ENCODE results near the gene SYTL1.

SYTL1 gene

DNA sequence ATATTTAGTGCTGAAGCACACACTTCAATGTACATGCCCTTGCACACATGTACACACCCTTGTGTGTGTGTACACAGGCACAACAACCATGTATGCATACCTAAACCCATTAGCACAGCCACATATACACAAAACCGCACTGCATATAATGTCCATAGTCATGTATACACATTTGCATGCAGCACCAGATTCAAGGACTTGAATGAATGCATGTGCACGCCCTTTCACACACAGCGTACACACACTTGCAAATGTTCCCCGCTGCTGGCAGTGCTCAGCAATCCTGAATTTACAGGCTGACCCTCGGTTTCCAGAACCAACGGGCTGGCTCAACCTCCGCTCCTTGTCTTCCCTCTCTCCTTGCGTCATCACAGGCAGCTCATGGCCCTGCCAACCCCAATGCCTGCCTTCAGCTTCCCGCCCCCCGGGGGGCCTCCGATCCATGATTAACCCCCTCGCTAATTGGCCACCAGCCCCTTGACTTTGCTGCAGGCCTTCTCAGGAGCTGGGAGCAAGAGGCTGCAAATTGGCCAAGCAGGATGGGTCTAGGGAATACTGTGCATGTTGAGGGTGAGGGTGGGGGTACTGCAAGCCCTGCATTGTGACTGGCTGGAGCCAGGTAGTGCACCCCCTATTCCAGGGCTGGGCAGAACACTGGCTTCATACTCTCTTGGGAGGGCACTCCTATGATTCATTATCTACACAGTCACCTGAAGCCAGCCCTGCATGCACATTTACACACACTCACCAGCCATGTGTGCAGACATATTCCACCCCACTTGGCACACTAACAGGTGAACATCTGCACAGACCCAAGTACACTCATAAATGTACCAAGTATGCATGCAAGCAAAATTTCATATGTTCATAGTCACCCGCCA is 58.5 kb downstream of the SYTL1 start:
- no peak for DNase-seq (ENCODE audit: low read depth in 4 of 4, low spot score in 1 of 4)

DNA sequence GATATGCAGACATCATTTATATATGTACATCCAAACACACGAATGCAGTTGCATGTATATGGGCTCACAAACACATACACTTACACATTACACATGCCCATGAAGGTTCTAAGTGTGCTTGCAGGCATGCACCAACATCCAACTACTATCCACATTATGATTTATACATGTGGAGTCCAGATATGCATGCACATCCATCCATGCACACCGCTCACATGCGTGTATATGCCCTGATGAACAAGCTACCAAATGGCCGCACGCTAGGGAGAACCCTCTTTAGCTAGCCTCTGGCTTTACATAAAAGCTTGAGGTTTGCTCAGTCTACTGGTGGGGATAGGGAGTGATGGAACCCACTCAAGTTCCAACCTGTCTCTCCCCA is 59.1 kb downstream of the SYTL1 start:
- DNase-seq (ENCODE audit: low read depth in 4 of 4, low spot score in 1 of 4), result no peak

DNA sequence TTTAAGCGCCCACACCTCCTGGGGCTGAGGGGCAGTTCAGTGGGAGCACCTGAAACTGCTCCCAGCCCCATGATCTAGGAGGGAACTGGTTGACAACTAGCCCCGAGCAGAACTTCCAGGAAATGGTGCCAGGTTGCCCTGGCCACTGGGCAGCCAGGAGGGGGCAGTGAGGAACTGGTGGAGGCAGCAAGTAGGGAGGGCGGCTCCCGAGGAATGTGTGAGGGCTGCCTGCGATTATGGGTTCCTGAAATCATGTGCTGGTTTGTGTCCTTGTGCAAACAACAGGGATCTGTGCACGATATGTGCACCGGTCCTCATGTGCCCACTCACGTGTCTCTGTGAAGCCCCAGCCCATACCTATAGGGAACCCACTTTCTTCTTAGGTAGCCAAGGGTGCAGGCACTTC is 60.5 kb downstream of the SYTL1 start:
- no peak for DNase-seq (ENCODE audit: low read depth in 4 of 4, low spot score in 1 of 4)

DNA sequence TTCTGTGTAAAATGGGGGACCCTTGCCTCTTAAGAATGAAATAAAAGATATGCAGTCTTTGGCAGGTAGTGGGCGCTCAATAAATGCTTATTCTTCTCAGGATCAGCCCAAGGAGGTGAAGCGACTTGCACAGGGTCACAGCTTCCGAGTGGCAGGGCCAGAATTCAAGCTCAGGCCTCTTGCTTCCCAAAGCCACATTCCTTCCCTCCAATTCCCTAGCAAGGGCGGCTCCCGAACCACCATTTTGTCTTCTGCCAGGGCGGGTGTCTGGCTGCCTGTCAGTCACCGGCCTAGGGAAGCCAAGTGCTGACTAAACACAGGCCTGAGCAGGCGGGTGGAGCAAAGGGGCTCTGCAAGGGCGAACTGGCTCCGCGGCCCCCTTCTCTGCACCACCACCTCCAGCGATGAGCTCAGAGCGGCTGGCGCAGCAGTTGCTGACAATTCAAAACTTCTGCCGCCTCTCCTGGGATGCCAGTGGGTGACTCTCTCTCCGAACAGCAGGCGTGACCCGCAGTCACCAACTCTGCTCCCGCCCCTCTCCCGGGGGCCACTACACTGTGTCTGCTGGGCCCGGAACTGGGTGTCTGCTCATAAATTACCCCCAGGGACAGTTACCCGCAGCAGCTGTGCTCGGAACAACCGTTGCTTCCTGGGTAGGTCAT is 61.4 kb downstream of the SYTL1 start:
- DNase-seq (ENCODE audit: low read depth in 4 of 4, low spot score in 1 of 4), result no peak
